HEK293 (cell line): ENCODE measurements around the gene RGMA.
A peak's percentile ranks its signal among the peaks of the same experiment; 100 is the strongest.

Experiments used
- CTCF ChIA-PET: fragments of 350-600 bp; formaldehyde crosslinking; extraction: SDS; loops from one replicate; lab custom pipeline; 2021; ENCODE audit warnings: antibody characterized with exemption; lab: Yijun Ruan, JAX
- POLR2A ChIA-PET: fragments of 300-600 bp; formaldehyde crosslinking; extraction: SDS; loops from one replicate; lab custom pipeline; 2020; ENCODE audit warnings: antibody characterized with exemption, inconsistent platforms; lab: Yijun Ruan, JAX
- H3K27ac ChIP-seq: fragments of 200-500 bp; sonication (Bioruptor generic); 2 replicates; pipeline ENCODE4 v1.5.1; 2014; ENCODE audit warnings: low read depth, low read length, control low read depth, inconsistent platforms; ENCODE audit errors: extremely low read depth
- H3K36me3 ChIP-seq, 2 experiments: fragments of 200-500 bp in 1 of 2; sonication (Bioruptor generic) in 1 of 2; 1 replicate in 1 of 2; 2 replicates in 1 of 2; pipeline ENCODE4 v1.5.1; 2014 to 2017; ENCODE audit warnings: inconsistent platforms in 2 of 2, low read length in 2 of 2; ENCODE audit not compliant: control insufficient read depth in 2 of 2, insufficient read depth in 1 of 2
- H3K4me1 ChIP-seq: fragments of 200-500 bp; sonication (Bioruptor generic); 2 replicates; pipeline ENCODE4 v1.5.1; 2014; ENCODE audit warnings: mild to moderate bottlenecking, low read length, inconsistent platforms; ENCODE audit not compliant: control insufficient read depth, insufficient read depth
- H3K4me3 ChIP-seq: 2 replicates; pipeline ENCODE4 v1.5.1; 2011; ENCODE audit warnings: low read depth, mild to moderate bottlenecking, control low read depth, low read length, moderate library complexity
- H3K9me3 ChIP-seq: fragments of 200-500 bp; sonication (Bioruptor generic); 2 replicates; pipeline ENCODE4 v1.5.1; 2014; ENCODE audit warnings: low read depth, low read length, inconsistent platforms; ENCODE audit not compliant: control insufficient read depth, insufficient read depth
- OVOL3 ChIP-seq: fragments of 450-650 bp; formaldehyde crosslinking; IDR thresholded peaks from 2 replicates; pipeline ENCODE4 v1.5.1; 2016; ENCODE audit warnings: missing biosample characterization, missing genetic modification characterization
- SCRT2 ChIP-seq: fragments of 450-650 bp; formaldehyde crosslinking; IDR thresholded peaks from 2 replicates; pipeline ENCODE4 v1.5.1; 2016; ENCODE audit warnings: missing biosample characterization, missing genetic modification characterization
- ZBTB26 ChIP-seq: fragments of 450-650 bp; formaldehyde crosslinking; optimal IDR thresholded peaks from 2 replicates; pipeline ENCODE3; 2016; ENCODE audit warnings: missing biosample characterization, mild to moderate bottlenecking, missing genetic modification characterization
- ZNF114 ChIP-seq: fragments of 450-650 bp; formaldehyde crosslinking; IDR thresholded peaks from 2 replicates; pipeline ENCODE4 v1.5.0; 2017; ENCODE audit warnings: missing biosample characterization, missing genetic modification characterization
- ZNF148 ChIP-seq: fragments of 450-650 bp; formaldehyde crosslinking; IDR thresholded peaks from 2 replicates; pipeline ENCODE4 v1.5.0; 2017; ENCODE audit warnings: missing biosample characterization, missing genetic modification characterization, borderline replicate concordance
- ZNF24 ChIP-seq: fragments of 450-650 bp; formaldehyde crosslinking; IDR thresholded peaks from 2 replicates; pipeline ENCODE4 v1.5.1; 2016; ENCODE audit warnings: missing biosample characterization, missing genetic modification characterization
- ZNF274 ChIP-seq, 2 experiments: fragments of 200-500 bp in 1 of 2; fragments of 450-650 bp in 1 of 2; sonication (Bioruptor generic) in 1 of 2; formaldehyde crosslinking in 1 of 2; IDR thresholded peaks; 2 replicates each; pipeline versions ENCODE4 v1.5.1 to v1.6.1; 2014 to 2016; ENCODE audit warnings: borderline replicate concordance in 1 of 2, inconsistent platforms in 1 of 2, low read length in 1 of 2, missing biosample characterization in 1 of 2, missing genetic modification characterization in 1 of 2
- ZNF341 ChIP-seq: fragments of 450-650 bp; formaldehyde crosslinking; IDR thresholded peaks from 2 replicates; pipeline ENCODE4; 2016; ENCODE audit warnings: low read depth, missing biosample characterization, missing genetic modification characterization
- ZNF423 ChIP-seq: fragments of 450-650 bp; formaldehyde crosslinking; IDR thresholded peaks from 2 replicates; pipeline ENCODE4 v1.5.1; 2016; ENCODE audit warnings: missing biosample characterization, missing genetic modification characterization
- ZNF544 ChIP-seq: fragments of 450-650 bp; formaldehyde crosslinking; IDR thresholded peaks from 2 replicates; pipeline ENCODE4 v1.5.0; 2017; ENCODE audit warnings: missing biosample characterization, missing genetic modification characterization
- ZNF571 ChIP-seq: fragments of 450-650 bp; formaldehyde crosslinking; IDR thresholded peaks from 2 replicates; pipeline ENCODE4 v1.5.0; 2017; ENCODE audit warnings: missing biosample characterization, missing genetic modification characterization
- ZNF707 ChIP-seq: fragments of 450-650 bp; formaldehyde crosslinking; IDR thresholded peaks from 2 replicates; pipeline ENCODE4 v1.5.1; 2016; ENCODE audit warnings: missing biosample characterization, missing genetic modification characterization
- ZNF776 ChIP-seq: fragments of 450-650 bp; formaldehyde crosslinking; IDR thresholded peaks from 2 replicates; pipeline ENCODE4 v1.5.0; 2017; ENCODE audit warnings: missing biosample characterization, missing genetic modification characterization, borderline replicate concordance
- ZNF792 ChIP-seq: fragments of 450-650 bp; formaldehyde crosslinking; IDR thresholded peaks from 2 replicates; pipeline ENCODE4 v1.5.1; 2016; ENCODE audit warnings: missing biosample characterization, missing genetic modification characterization
- TF ChIP-seq, protein P1 (sequence below): fragments of 450-650 bp; formaldehyde crosslinking; IDR thresholded peaks from 2 replicates; pipeline ENCODE4 v1.5.1; 2016; ENCODE audit warnings: missing biosample characterization, missing genetic modification characterization
- TF ChIP-seq, protein P2 (sequence below): fragments of 450-650 bp; formaldehyde crosslinking; IDR thresholded peaks from 2 replicates; pipeline ENCODE4 v1.5.1; 2016; ENCODE audit warnings: missing biosample characterization, missing genetic modification characterization, low read depth

Gene RGMA

GRCh38 chr15:93121107-93121506 is 32.1 kb upstream of the RGMA start:
- no peaks in the 10 kb centered on the region for H3K36me3 ChIP-seq
- ChIA-PET POLR2A (no interaction called here), CTCF (interaction anchor here (0.6 to 0.8 kb wide), 2 partner anchors 23 to 86 kb away, joined by 3 read pairs; no protein-coding TSS in a partner anchor)
- H3K4me1 ChIP-seq, result no peaks in the 10 kb centered on the region
- no peaks in the 10 kb centered on the region for H3K9me3 ChIP-seq
- H3K27ac ChIP-seq, result no peak overlapping the region
- no peak overlapping the region for H3K4me3 ChIP-seq
- TF ChIP-seq ZNF341 (no peak), SCRT2 (tag by site-specific recombination) (0 out of 2 replicates have a peak, but pooled peaks have one; percentile 30)
- TF ChIP-seq, all 188 proteins: peak for 1

- POLR2A ChIA-PET, result no interaction called here
- no peaks in the 10 kb centered on the region for H3K9me3 ChIP-seq
- no peak overlapping the region for H3K27ac ChIP-seq
- no peak overlapping the region for H3K4me3 ChIP-seq
- CTCF ChIA-PET, result interaction anchor here (0.7 kb wide), 1 partner anchor 15 kb away, joined by 4 read pairs; no protein-coding TSS in a partner anchor
- H3K36me3 ChIP-seq, result no peaks in the 10 kb centered on the region
- H3K4me1 ChIP-seq, result no peaks in the 10 kb centered on the region
- TF ChIP-seq ZNF423 (tag by site-specific recombination), result no peak
- no peak for TF ChIP-seq ZNF24 (tag by site-specific recombination)
- TF ChIP-seq ZNF148 (tag by site-specific recombination), result no peak
- TF ChIP-seq ZNF776 (tag by site-specific recombination), result no peak
- no peak for TF ChIP-seq ZNF544 (tag by site-specific recombination)
- no peak for TF ChIP-seq OVOL3 (tag by site-specific recombination)
- TF ChIP-seq ZNF707 (tag by site-specific recombination), result no peak
- TF ChIP-seq, protein P1, sequence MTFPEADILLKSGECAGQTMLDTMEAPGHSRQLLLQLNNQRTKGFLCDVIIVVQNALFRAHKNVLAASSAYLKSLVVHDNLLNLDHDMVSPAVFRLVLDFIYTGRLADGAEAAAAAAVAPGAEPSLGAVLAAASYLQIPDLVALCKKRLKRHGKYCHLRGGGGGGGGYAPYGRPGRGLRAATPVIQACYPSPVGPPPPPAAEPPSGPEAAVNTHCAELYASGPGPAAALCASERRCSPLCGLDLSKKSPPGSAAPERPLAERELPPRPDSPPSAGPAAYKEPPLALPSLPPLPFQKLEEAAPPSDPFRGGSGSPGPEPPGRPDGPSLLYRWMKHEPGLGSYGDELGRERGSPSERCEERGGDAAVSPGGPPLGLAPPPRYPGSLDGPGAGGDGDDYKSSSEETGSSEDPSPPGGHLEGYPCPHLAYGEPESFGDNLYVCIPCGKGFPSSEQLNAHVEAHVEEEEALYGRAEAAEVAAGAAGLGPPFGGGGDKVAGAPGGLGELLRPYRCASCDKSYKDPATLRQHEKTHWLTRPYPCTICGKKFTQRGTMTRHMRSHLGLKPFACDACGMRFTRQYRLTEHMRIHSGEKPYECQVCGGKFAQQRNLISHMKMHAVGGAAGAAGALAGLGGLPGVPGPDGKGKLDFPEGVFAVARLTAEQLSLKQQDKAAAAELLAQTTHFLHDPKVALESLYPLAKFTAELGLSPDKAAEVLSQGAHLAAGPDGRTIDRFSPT (tag by site-specific recombination), result no peak
- TF ChIP-seq ZBTB26 (tag by site-specific recombination), result no peak
- no peak for TF ChIP-seq ZNF114 (tag by site-specific recombination)
- TF ChIP-seq, all 188 proteins: peak for 0
These were observed 29.9 kb upstream of the RGMA start for GRCh38 chr15:93118904-93119303.

DNA sequence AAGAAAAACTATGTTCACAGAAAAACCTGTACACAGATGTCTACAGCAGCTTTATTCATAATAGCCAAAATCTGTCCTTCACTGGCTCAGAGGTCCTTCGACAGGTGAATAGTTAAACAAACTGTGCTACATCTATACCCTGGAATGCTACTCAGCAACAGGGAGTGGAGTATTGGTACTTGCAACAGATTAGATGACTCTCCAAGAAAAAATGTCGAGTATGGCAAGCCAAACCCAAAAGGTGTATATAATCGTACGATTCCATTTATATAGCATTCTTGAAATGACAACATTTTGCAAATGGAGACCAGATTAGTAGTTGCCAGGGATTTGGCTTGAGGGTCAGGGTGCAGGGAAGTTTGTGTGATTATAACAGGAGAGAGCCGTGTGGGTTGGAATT is 22.4 kb upstream of the RGMA start:
- CTCF ChIA-PET, result no interaction called here

More for the DNA sequence above, 22.4 kb upstream of the RGMA start:
- POLR2A ChIA-PET, result no interaction called here
- H3K27ac ChIP-seq, result no peak overlapping the region
- H3K36me3 ChIP-seq, result no peaks in the 10 kb centered on the region
- H3K9me3 ChIP-seq, result no peaks in the 10 kb centered on the region
- TF ChIP-seq ZNF792 (tag by site-specific recombination), result no peak
- TF ChIP-seq, protein P2, sequence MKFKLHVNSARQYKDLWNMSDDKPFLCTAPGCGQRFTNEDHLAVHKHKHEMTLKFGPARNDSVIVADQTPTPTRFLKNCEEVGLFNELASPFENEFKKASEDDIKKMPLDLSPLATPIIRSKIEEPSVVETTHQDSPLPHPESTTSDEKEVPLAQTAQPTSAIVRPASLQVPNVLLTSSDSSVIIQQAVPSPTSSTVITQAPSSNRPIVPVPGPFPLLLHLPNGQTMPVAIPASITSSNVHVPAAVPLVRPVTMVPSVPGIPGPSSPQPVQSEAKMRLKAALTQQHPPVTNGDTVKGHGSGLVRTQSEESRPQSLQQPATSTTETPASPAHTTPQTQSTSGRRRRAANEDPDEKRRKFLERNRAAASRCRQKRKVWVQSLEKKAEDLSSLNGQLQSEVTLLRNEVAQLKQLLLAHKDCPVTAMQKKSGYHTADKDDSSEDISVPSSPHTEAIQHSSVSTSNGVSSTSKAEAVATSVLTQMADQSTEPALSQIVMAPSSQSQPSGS (tag by site-specific recombination), result no peak
- no peak for TF ChIP-seq ZNF274 (IDR thresholded peaks at IDR 0.05; ENCODE audit: low read length)
- TF ChIP-seq ZNF274 (tag by site-specific recombination; IDR thresholded peaks at IDR 0.05; ENCODE audit: borderline replicate concordance), result no peak
- no peak for TF ChIP-seq ZNF571 (tag by site-specific recombination)
- no peaks in the 10 kb centered on the region for H3K4me1 ChIP-seq
- no peak overlapping the region for H3K4me3 ChIP-seq
